H54 (cell line): ENCODE results near the gene RENBP.

Experiments
- DNase-seq: peaks from one replicate; pipeline ENCODE4 v3.0.0; 2011; ENCODE audit warnings: low spot score, mixed read lengths; ENCODE audit not compliant: insufficient read length
- FAIRE-seq: peaks from 3 replicates; lab custom pipeline; 2011; peaks lifted over from hg19 to GRCh38; lab: Jason Lieb, UNC
- POLR2A ChIP-seq: IDR thresholded peaks from 2 replicates; pipeline ENCODE4 v1.6.1; 2011; ENCODE audit warnings: low read depth, mild to moderate bottlenecking, low read length

The RENBP gene

GRCh38 chrX:153974003-153974725 is 29.7 kb upstream of the RENBP start:
- TF ChIP-seq POLR2A: no peak
- FAIRE-seq (no peak), DNase-seq (no peak)

GRCh38 chrX:153973127-153974002 is 28.9 kb upstream of the RENBP start:
- DNase-seq (no peak), FAIRE-seq (no peak)
- TF ChIP-seq POLR2A: no peak

GRCh38 chrX:153972368-153973126 is 28.1 kb upstream of the RENBP start, which contains the start of gene TMEM187:
TMEM187 (plus strand) TSS chrX:153972754; CDS start chrX:153982063, 9,309 bp downstream.
- peak; percentile 39; the same call in 1 of the 2 replicates for TF ChIP-seq POLR2A
- no peak for FAIRE-seq
- DNase-seq: peak; percentile 86

- DNase-seq: peak; percentile 67
- no peak for FAIRE-seq
- peak; percentile 41 for TF ChIP-seq POLR2A
Measured at GRCh38 chrX:153971450-153972367, 27.3 kb upstream of the RENBP start, which contains the start of gene HCFC1. HCFC1 (minus strand) TSS chrX:153971818; CDS start chrX:153970840, 978 bp downstream.

GRCh38 chrX:153971124-153971449 is 26.6 kb upstream of the RENBP start:
- peak; percentile 33; the same call in 1 of the 2 replicates for TF ChIP-seq POLR2A
- FAIRE-seq (no peak), DNase-seq (peak; percentile 76)

GRCh38 chrX:153970357-153971123 is 26.1 kb upstream of the RENBP start:
- FAIRE-seq: no peak

GRCh38 chrX:153969904-153970356 is 25.5 kb upstream of the RENBP start:
- DNase-seq (no peak), FAIRE-seq (no peak)
- no peak for TF ChIP-seq POLR2A

More at GRCh38 chrX:153970357-153971123, 26.1 kb upstream of the RENBP start:
- no peak for DNase-seq
- peak; percentile 34; the same call in 1 of the 2 replicates for TF ChIP-seq POLR2A

GRCh38 chrX:153969125-153969903 is 24.9 kb upstream of the RENBP start:
- no peak for DNase-seq
- no peak for TF ChIP-seq POLR2A
- FAIRE-seq: no peak

- DNase-seq (no peak), FAIRE-seq (no peak)
- no peak for TF ChIP-seq POLR2A
Measured at GRCh38 chrX:153968754-153969124, 24.3 kb upstream of the RENBP start.

GRCh38 chrX:153968255-153968654 is 23.8 kb upstream of the RENBP start:
- DNase-seq: no peak
- FAIRE-seq: no peak
- TF ChIP-seq POLR2A: no peak

GRCh38 chrX:153967536-153968224 is 23.2 kb upstream of the RENBP start:
- DNase-seq (no peak), FAIRE-seq (no peak)
- TF ChIP-seq POLR2A: no peak
